OCI-LY3 (cell line): Measurements from ENCODE around the gene LMCD1.

Experiments used
- CTCF ChIP-seq: fragments of 200-600, 300-600 bp; sonication (generic); IDR thresholded peaks from 2 replicates; pipeline ENCODE4 v1.5.1; 2014; ENCODE audit warnings: antibody characterized with exemption, low read length, low read depth
- EZH2phosphoT487 ChIP-seq: fragments of 200-600 bp; shearing (Covaris generic); IDR thresholded peaks from 2 replicates; pipeline ENCODE4 v1.6.1; 2018; ENCODE audit warnings: antibody characterized with exemption, mixed run types, low read depth

- TF ChIP-seq CTCF: no peak
- TF ChIP-seq EZH2phosphoT487: no peak
Measured at GRCh38 chr3:8571256-8571655, 69.6 kb downstream of the LMCD1 start.
